WI38 (cell line): Measurements from ENCODE around the gene DLG1.
"Not testable (repeated sequence)": the region's sequence is repeated elsewhere in the genome, so short reads cannot be mapped to it uniquely, and the experiment has no call there.

Experiments used
- H3K4me3 ChIP-seq: 2 replicates; pipeline ENCODE4 v1.5.1; 2011; ENCODE audit warnings: low read depth, mild to moderate bottlenecking, control low read depth, low read length
- CTCF ChIP-seq: IDR thresholded peaks from 2 replicates; pipeline ENCODE4 v1.5.1; 2012; ENCODE audit warnings: low read depth, mild to moderate bottlenecking, control low read depth, low read length

Gene DLG1

GRCh38 chr3:197195326-197195725 is 103.1 kb downstream of the DLG1 start:
- no peak overlapping the region for H3K4me3 ChIP-seq
- TF ChIP-seq CTCF: no peak

- H3K4me3 ChIP-seq: not testable (repeated sequence)
Measured at GRCh38 chr3:197193759-197194158, 104.7 kb downstream of the DLG1 start.

- TF ChIP-seq CTCF: no peak
Measured at GRCh38 chr3:197191897-197192296, 106.5 kb downstream of the DLG1 start.

GRCh38 chr3:197189623-197190022 is 108.8 kb downstream of the DLG1 start:
- TF ChIP-seq CTCF: no peak
- no peak overlapping the region for H3K4me3 ChIP-seq

More at GRCh38 chr3:197191897-197192296, 106.5 kb downstream of the DLG1 start:
- H3K4me3 ChIP-seq: no peak overlapping the region

GRCh38 chr3:197188963-197189362 is 109.4 kb downstream of the DLG1 start:
- H3K4me3 ChIP-seq: no peak overlapping the region
- TF ChIP-seq CTCF: no peak

GRCh38 chr3:197186887-197187588 is 111.4 kb downstream of the DLG1 start:
- peak; percentile 38; the same call in 1 of the 2 replicates for TF ChIP-seq CTCF

GRCh38 chr3:197183582-197183981 is 114.8 kb downstream of the DLG1 start:
- TF ChIP-seq CTCF: no peak
- H3K4me3 ChIP-seq: no peak overlapping the region

More at GRCh38 chr3:197186887-197187588, 111.4 kb downstream of the DLG1 start:
- H3K4me3 ChIP-seq: no peak overlapping the region

GRCh38 chr3:197181741-197182140 is 116.7 kb downstream of the DLG1 start:
- TF ChIP-seq CTCF: no peak
- H3K4me3 ChIP-seq: no peak overlapping the region
